Placental epithelial cell (primary cell): ENCODE results near the gene PRAMEF8. TPM values are rescaled to one million over a fixed set of nuclear protein-coding genes. Genes with fewer than 3 reads are reported as not detected.

Source experiments
- small RNA-seq: library from RNA; depleted of rRNA; stranded (forward); fragments of <200 nt; gene quantifications from one replicate; pipeline ENCODE3, GENCODE V24; 2012
- total RNA-seq: library from RNA; depleted of rRNA; stranded (reverse); fragments of >200 nt; gene quantifications from 2 replicates; pipeline ENCODE4 v1.2.3, GENCODE V29; 2012

The PRAMEF8 gene
- total RNA-seq: not detected in 2 replicates

GRCh38 chr1:13285037-13285436 is at the start of gene PRAMEF8:
Gene PRAMEF8, minus strand, starts transcription at chr1:13285137. Its CDS starts 1,046 bp downstream, at chr1:13284091.

GRCh38 chr1:13315281-13315680 is 30.3 kb upstream of the PRAMEF8 start, which contains the start of gene PRAMEF15:
Gene PRAMEF15, plus strand, starts transcription at chr1:13315581. Its CDS starts 2,827 bp downstream, at chr1:13318408.

GRCh38 chr1:13303239-13303638 is 18.3 kb upstream of the PRAMEF8 start, which contains the start of gene PRAMEF33:
Gene PRAMEF33, plus strand, starts transcription at chr1:13303539. Its CDS starts 2,416 bp downstream, at chr1:13305955.

GRCh38 chr1:13253898-13254297 is 31.0 kb downstream of the PRAMEF8 start, which contains the start of gene PRAMEF5:
Gene PRAMEF5, plus strand, starts transcription at chr1:13254198. Its CDS starts 5,071 bp downstream, at chr1:13259269.

Small RNAs within 50 kb of the gene (small RNA-seq; reads per million reads assigned to genes)
- not detected for gene RNU6-771P

Other genes with a start within 250 kb of the PRAMEF8 start
- gene PRAMEF27, start 228.6 kb downstream of the PRAMEF8 start, total RNA-seq: not detected in 2 replicates
- not detected in 2 replicates for gene HNRNPCL3, start 224.4 kb downstream of the PRAMEF8 start, total RNA-seq
- gene PRAMEF25, start 214.4 kb downstream of the PRAMEF8 start, total RNA-seq: not detected in 2 replicates
- gene HNRNPCL2, start 168.3 kb downstream of the PRAMEF8 start, total RNA-seq: not detected in 2 replicates
- not detected in 2 replicates for gene PRAMEF26, start 129.1 kb downstream of the PRAMEF8 start, total RNA-seq
- not detected in 2 replicates for gene HNRNPCL4, start 119.5 kb downstream of the PRAMEF8 start, total RNA-seq
- not detected in 2 replicates for gene PRAMEF9, start 113.3 kb downstream of the PRAMEF8 start, total RNA-seq
- gene PRAMEF13, start 83.7 kb downstream of the PRAMEF8 start, total RNA-seq: not detected in 2 replicates
- not detected in 2 replicates for gene PRAMEF18, start 59.0 kb downstream of the PRAMEF8 start, total RNA-seq
- gene PRAMEF5, start 30.9 kb downstream of the PRAMEF8 start, total RNA-seq: not detected in 2 replicates
- not detected in 2 replicates for gene PRAMEF33, start 18.4 kb upstream of the PRAMEF8 start, total RNA-seq
- gene PRAMEF15, start 30.4 kb upstream of the PRAMEF8 start, total RNA-seq: not detected in 2 replicates
- not detected in 2 replicates for gene PRAMEF14, start 62.0 kb upstream of the PRAMEF8 start, total RNA-seq
- not detected in 2 replicates for gene PRAMEF19, start 86.8 kb upstream of the PRAMEF8 start, total RNA-seq
- not detected in 2 replicates for gene PRAMEF17, start 104.5 kb upstream of the PRAMEF8 start, total RNA-seq
- not detected in 2 replicates for gene PRAMEF20, start 125.3 kb upstream of the PRAMEF8 start, total RNA-seq
- gene LRRC38, start 228.9 kb upstream of the PRAMEF8 start, total RNA-seq: not detected in 2 replicates